IMR-90 (cell line): ENCODE results near the gene LRRC61. TPM values are rescaled to one million over a fixed set of nuclear protein-coding genes. Genes with fewer than 3 reads are reported as not detected.
"Not testable (repeated sequence)": the region's sequence is repeated elsewhere in the genome, so short reads cannot be mapped to it uniquely, and the experiment has no call there.

Experiments
- ATAC-seq: fragments of 200-7000 bp; cut with Tn5 transposase; 2 replicates; pipeline ENCODE4 v1.9.1; 2020; ENCODE audit warnings: low read depth, mild to moderate bottlenecking, moderate library complexity
- BruUV-seq: library from RNA; stranded (reverse); fragments of 400-500 nt; replicated peaks from 2 replicates; lab custom pipeline; 2021; lab: Mats Ljungman, UMichigan
- CTCF ChIA-PET: fragments of 300-600 bp; formaldehyde crosslinking; extraction: SDS; loops from one replicate; lab custom pipeline; 2021; ENCODE audit warnings: antibody characterized with exemption; lab: Yijun Ruan, JAX
- POLR2A ChIA-PET: fragments of 300-600 bp; sonication (Branson Sonifier 250); formaldehyde crosslinking; loops from one replicate; lab custom pipeline; 2022; ENCODE audit warnings: antibody characterized with exemption; ENCODE audit not compliant: unreplicated experiment; lab: Charles Lee
- DNase-seq: peaks from one replicate; pipeline ENCODE4 v3.0.0; 2013
- H2AFZ ChIP-seq: replicated peaks from 2 replicates; pipeline ENCODE3; 2013; ENCODE audit warnings: low read length, mild to moderate bottlenecking; ENCODE audit not compliant: poor library complexity
- H2AK5ac ChIP-seq: 2 replicates; pipeline ENCODE4 v1.6.1; 2013; ENCODE audit warnings: low read depth, low read length, inconsistent platforms
- H2AK9ac ChIP-seq: replicated peaks from 2 replicates; pipeline ENCODE3; 2013; ENCODE audit warnings: mild to moderate bottlenecking, low read depth, low read length, moderate library complexity; ENCODE audit not compliant: poor library complexity
- H2BK120ac ChIP-seq: 2 replicates; pipeline ENCODE4 v1.6.1; 2013; ENCODE audit warnings: low read depth, low read length, inconsistent platforms
- H2BK15ac ChIP-seq: 3 replicates; pipeline ENCODE4 v1.6.1; 2013; ENCODE audit warnings: low read depth, low read length, inconsistent platforms
- H2BK20ac ChIP-seq: 2 replicates; pipeline ENCODE4 v1.6.1; 2013; ENCODE audit warnings: low read depth, mild to moderate bottlenecking, inconsistent platforms, low read length, moderate library complexity
- H2BK5ac ChIP-seq: 2 replicates; pipeline ENCODE4 v1.6.1; 2013; ENCODE audit warnings: mild to moderate bottlenecking, low read depth, low read length, inconsistent platforms; ENCODE audit not compliant: poor library complexity, severe bottlenecking
- H3K14ac ChIP-seq: replicated peaks from 2 replicates; pipeline ENCODE4 v1.6.1; 2013; ENCODE audit warnings: low read depth, low read length, inconsistent platforms
- H3K18ac ChIP-seq: 2 replicates; pipeline ENCODE4 v1.6.1; 2013; ENCODE audit warnings: low read depth, low read length, control low read depth
- H3K23ac ChIP-seq: 2 replicates; pipeline ENCODE4 v1.6.1; 2013; ENCODE audit warnings: low read depth, low read length, inconsistent platforms
- H3K27ac ChIP-seq: 2 replicates; pipeline ENCODE4 v1.5.1; 2013; ENCODE audit warnings: mild to moderate bottlenecking, control low read depth, low read length; ENCODE audit not compliant: insufficient read depth
- H3K27me3 ChIP-seq: 2 replicates; pipeline ENCODE4 v1.6.1; 2013; ENCODE audit warnings: low read length; ENCODE audit not compliant: control insufficient read depth, insufficient read depth
- H3K36me3 ChIP-seq: 2 replicates; pipeline ENCODE4 v1.6.1; 2013; ENCODE audit warnings: low read length, mixed read lengths; ENCODE audit not compliant: control insufficient read depth, insufficient read depth
- H3K4ac ChIP-seq: 2 replicates; pipeline ENCODE4 v1.6.1; 2013; ENCODE audit warnings: low read depth, low read length, inconsistent platforms
- H3K4me1 ChIP-seq: 2 replicates; pipeline ENCODE4 v1.6.1; 2013; ENCODE audit warnings: low read length, mixed read lengths; ENCODE audit not compliant: control insufficient read depth, insufficient read depth
- H3K4me2 ChIP-seq: 2 replicates; pipeline ENCODE4 v1.6.1; 2013; ENCODE audit warnings: low read depth, mild to moderate bottlenecking, control low read depth, low read length, moderate library complexity
- H3K4me3 ChIP-seq: 2 replicates; pipeline ENCODE4 v1.5.1; 2013; ENCODE audit warnings: low read depth, mild to moderate bottlenecking, control low read depth, low read length, moderate library complexity; ENCODE audit not compliant: insufficient read depth
- H3K56ac ChIP-seq: 2 replicates; pipeline ENCODE4 v1.6.1; 2013; ENCODE audit warnings: low read length, inconsistent platforms; ENCODE audit not compliant: insufficient read depth; ENCODE audit errors: extremely low read depth
- H3K79me1 ChIP-seq, 2 experiments: 2 replicates each; pipeline ENCODE4 v1.6.1; 2013; ENCODE audit warnings: low read length in 2 of 2, inconsistent platforms in 1 of 2, low read depth in 1 of 2
- H3K9ac ChIP-seq: 2 replicates; pipeline ENCODE4 v1.6.1; 2013; ENCODE audit warnings: low read depth, low read length, control low read depth
- H3K9me1 ChIP-seq: 2 replicates; pipeline ENCODE4 v1.6.1; 2013; ENCODE audit warnings: low read length, inconsistent platforms; ENCODE audit not compliant: insufficient read depth
- H3K9me3 ChIP-seq: 2 replicates; pipeline ENCODE4 v1.6.1; 2013; ENCODE audit warnings: low read length; ENCODE audit not compliant: control insufficient read depth, insufficient read depth
- H4K20me1 ChIP-seq: 2 replicates; pipeline ENCODE4 v1.6.1; 2013; ENCODE audit warnings: low read length, inconsistent platforms; ENCODE audit not compliant: insufficient read depth
- H4K5ac ChIP-seq: 2 replicates; pipeline ENCODE4 v1.6.1; 2013; ENCODE audit warnings: mild to moderate bottlenecking, low read depth, low read length, control low read depth
- H4K8ac ChIP-seq, 2 experiments: 2 replicates each; pipeline ENCODE4 v1.6.1; 2013; ENCODE audit warnings: low read depth in 2 of 2, low read length in 2 of 2, control low read depth in 1 of 2, inconsistent platforms in 1 of 2
- H4K91ac ChIP-seq: 2 replicates; pipeline ENCODE4 v1.6.1; 2013; ENCODE audit warnings: low read depth, low read length, inconsistent platforms; ENCODE audit not compliant: insufficient read depth
- CTCF ChIP-seq: conservative IDR thresholded peaks from 2 replicates; pipeline ENCODE4 v1.5.1; 2012; ENCODE audit warnings: mild to moderate bottlenecking, low read depth, low read length, improper control_type of control experiment
- RAD21 ChIP-seq: IDR thresholded peaks from 2 replicates; pipeline ENCODE4 v1.6.1; 2012; ENCODE audit warnings: low read length, improper control_type of control experiment
- SMC3 ChIP-seq: fragments of 150-350 bp; IDR thresholded peaks from 2 replicates; pipeline ENCODE4 v1.6.1; 2016; ENCODE audit warnings: low read depth, mild to moderate bottlenecking, antibody characterized with exemption, low read length, moderate library complexity
- WGBS, 2 experiments: methylation state at CpG; one replicate each; pipeline versions ENCODE4 v1.1.5 to v1.1.7; 2013; ENCODE audit warnings: missing lambda C conversion rate in 2 of 2; ENCODE audit not compliant: insufficient read length in 1 of 2; ENCODE audit errors: extremely low coverage in 2 of 2; 5-methylcytosine and 5-hydroxymethylcytosine counted together
- dilution Hi-C: fragments of 300-500 bp; cut with HindIII; formaldehyde crosslinking; loops from one replicate; pipeline ENCODE4 v1.14.3; 2018; ENCODE audit warnings: low sequenced_read_pairs; ENCODE audit not compliant: unreplicated experiment
- in situ Hi-C: fragments of 300-500 bp; cut with MboI; formaldehyde crosslinking; loops from 3 replicates; pipeline ENCODE4 v1.14.3; 2019; ENCODE audit warnings: low sequenced_read_pairs, inconsistent platforms, mixed read lengths
- intact Hi-C: fragments of 100-400 bp; cut with micrococcal nuclease; formaldehyde crosslinking; loops from 2 replicates; pipeline ENCODE4 v1.10.0; 2022
- polyA plus RNA-seq, 3 experiments: library from polyadenylated mRNA; depleted of rRNA; stranded (reverse); fragments of >200 nt; gene quantifications; 2 replicates each; pipeline ENCODE4 v1.2.3, GENCODE V29; 2012; ENCODE audit warnings: low replicate concordance in 1 of 3
- total RNA-seq: library from RNA; depleted of rRNA; stranded (reverse); fragments of >200 nt; gene quantifications from 2 replicates; pipeline ENCODE4 v1.2.3, GENCODE V29; 2012

The LRRC61 gene
- total and polyA plus RNA-seq, 2 of the 4 experiments (the other 2 are of a cell fraction) = 0.07 TPM; not detected in 1

- H3K14ac ChIP-seq, H3K4me3 ChIP-seq, H3K9ac ChIP-seq, H2BK20ac ChIP-seq, BruUV-seq, H2AK5ac ChIP-seq, H3K18ac ChIP-seq, H2AFZ ChIP-seq, H2AK9ac ChIP-seq, in situ Hi-C loops, H3K9me1 ChIP-seq, H3K27me3 ChIP-seq, H3K27ac ChIP-seq, H3K4ac ChIP-seq, dilution Hi-C loops, H3K79me1 ChIP-seq, H4K20me1 ChIP-seq, H2BK120ac ChIP-seq, H2BK15ac ChIP-seq, CTCF ChIA-PET, H3K9me3 ChIP-seq, H3K23ac ChIP-seq, H2BK5ac ChIP-seq, H3K4me2 ChIP-seq, H4K5ac ChIP-seq, H3K36me3 ChIP-seq, POLR2A ChIA-PET, H3K4me1 ChIP-seq, H4K8ac ChIP-seq, H4K91ac ChIP-seq, H3K56ac ChIP-seq: not testable (repeated sequence)
- peak; percentile 7 for DNase-seq
- intact Hi-C loops = loop anchor here (1.0 to 10.0 kb wide), 2 partner anchors 135 to 469 kb away; no protein-coding TSS in a partner anchor
- TF ChIP-seq CTCF (peak; percentile 44), SMC3 (peak; percentile 23; the same call in 1 of the 2 replicates), RAD21 (peak; percentile 50)
- ATAC-seq = peak; percentile 95
- WGBS, 2 experiments = no CpG with 5 or more reads among the region's 16 CpGs
These were observed 37.1 kb upstream of the LRRC61 start for GRCh38 chr7:150285849-150286754.

GRCh38 chr7:150287815-150288214 is 35.3 kb upstream of the LRRC61 start:
- H2AK5ac ChIP-seq, H3K4me1 ChIP-seq, H3K27me3 ChIP-seq, CTCF ChIA-PET, H3K79me1 ChIP-seq, H3K9me1 ChIP-seq, H3K4me2 ChIP-seq, ATAC-seq, H2AK9ac ChIP-seq, H3K9me3 ChIP-seq, H3K9ac ChIP-seq, H4K91ac ChIP-seq, H2AFZ ChIP-seq, H4K5ac ChIP-seq, H2BK15ac ChIP-seq, in situ Hi-C loops, H4K20me1 ChIP-seq, H2BK5ac ChIP-seq, BruUV-seq, H4K8ac ChIP-seq, H3K36me3 ChIP-seq, H3K14ac ChIP-seq, H3K4me3 ChIP-seq, H2BK20ac ChIP-seq, H3K27ac ChIP-seq, H3K4ac ChIP-seq, DNase-seq, POLR2A ChIA-PET, dilution Hi-C loops, H3K18ac ChIP-seq, H3K56ac ChIP-seq, H3K23ac ChIP-seq, H2BK120ac ChIP-seq: not testable (repeated sequence)
- intact Hi-C loops = loop anchor here (10.0 kb wide), 1 partner anchor 467 kb away; no protein-coding TSS in a partner anchor
- no CpG with 5 or more reads among the region's 7 CpGs for WGBS, 2 experiments
